ENCODE results near the gene GEMIN7.

GEMIN7 gene

DNA sequence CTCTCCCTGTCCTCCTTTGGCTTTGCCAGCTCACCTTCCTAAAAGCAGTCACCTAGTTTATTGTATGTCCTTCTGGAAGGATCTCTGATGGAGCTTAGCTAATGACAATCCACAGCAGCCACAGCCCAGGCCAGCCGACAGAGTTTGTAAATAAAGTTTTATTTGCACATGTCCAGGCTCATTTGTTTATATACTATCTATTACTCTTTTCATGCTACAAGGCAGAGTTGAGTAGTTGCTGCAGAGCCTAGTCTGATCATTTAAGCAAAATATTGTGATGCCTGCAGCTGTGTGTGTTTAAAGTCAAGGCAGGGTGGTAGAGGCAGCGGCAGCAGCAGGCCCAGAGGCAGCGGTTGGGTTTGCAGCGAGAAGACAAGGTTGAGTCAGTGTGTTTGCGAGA, 49.1 kb downstream of the GEMIN7 start:
- Histone ChIP-seq H3K9me3 (ENCODE audit: insufficient read depth, low read length) (no peaks in the 10 kb centered on the region), H3K79me2 (ENCODE audit: insufficient read depth, low read length) (peaks cover 35% of the 10 kb centered on the region), H3K9me2 (replicated peaks; ENCODE audit: insufficient read depth, low read length) (no peaks in the 10 kb centered on the region), H3K9ac (ENCODE audit: low read length) (no peak overlapping the region), H3K4me2 (ENCODE audit: low read depth, low read length, poor library complexity, severe bottlenecking) (no peak overlapping the region), H3K27ac (ENCODE audit: low read depth, low read length) (no peak overlapping the region), H3K36me3 (ENCODE audit: low read length) (no peaks in the 10 kb centered on the region), H4K20me1 (ENCODE audit: low read depth, low read length) (no peaks in the 10 kb centered on the region; the same call in 1 of the 2 replicates), H3F3A (ENCODE audit: insufficient read depth) (no peaks in the 10 kb centered on the region), H2AFZ (ENCODE audit: low read depth, low read length, severe bottlenecking) (no peak overlapping the region), H3K4me3 (ENCODE audit: insufficient read depth, low read length, poor library complexity, severe bottlenecking) (no peak overlapping the region), H3K27me3 (ENCODE audit: low read length) (no peaks in the 10 kb centered on the region)
- TF ChIP-seq EZH2phosphoT487 (conservative IDR thresholded peaks at IDR 0.05; ENCODE audit: low read length) (no peak), CTCF (IDR thresholded peaks at IDR 0.05; ENCODE audit: insufficient read depth, low read length, poor library complexity, severe bottlenecking) (no peak)

- Histone ChIP-seq H2AFZ (ENCODE audit: low read depth, low read length, severe bottlenecking) (no peak overlapping the region), H3K36me3 (ENCODE audit: low read length) (no peaks in the 10 kb centered on the region), H3K9ac (ENCODE audit: low read length) (no peak overlapping the region), H4K20me1 (ENCODE audit: low read depth, low read length) (no peaks in the 10 kb centered on the region; the same call in 1 of the 2 replicates), H3K79me2 (ENCODE audit: insufficient read depth, low read length) (peaks cover 31% of the 10 kb centered on the region), H3K4me3 (ENCODE audit: insufficient read depth, low read length, poor library complexity, severe bottlenecking) (no peak overlapping the region), H3F3A (ENCODE audit: insufficient read depth) (no peaks in the 10 kb centered on the region), H3K27me3 (ENCODE audit: low read length) (no peaks in the 10 kb centered on the region), H3K9me3 (ENCODE audit: insufficient read depth, low read length) (no peaks in the 10 kb centered on the region), H3K27ac (ENCODE audit: low read depth, low read length) (no peak overlapping the region), H3K9me2 (replicated peaks; ENCODE audit: insufficient read depth, low read length) (no peaks in the 10 kb centered on the region), H3K4me2 (ENCODE audit: low read depth, low read length, poor library complexity, severe bottlenecking) (no peak overlapping the region)
- TF ChIP-seq CTCF (IDR thresholded peaks at IDR 0.05; ENCODE audit: insufficient read depth, low read length, poor library complexity, severe bottlenecking) (no peak), EZH2phosphoT487 (conservative IDR thresholded peaks at IDR 0.05; ENCODE audit: low read length) (no peak)
These were observed 49.7 kb downstream of the GEMIN7 start for GRCh38 chr19:45128806-45129205.

DNA sequence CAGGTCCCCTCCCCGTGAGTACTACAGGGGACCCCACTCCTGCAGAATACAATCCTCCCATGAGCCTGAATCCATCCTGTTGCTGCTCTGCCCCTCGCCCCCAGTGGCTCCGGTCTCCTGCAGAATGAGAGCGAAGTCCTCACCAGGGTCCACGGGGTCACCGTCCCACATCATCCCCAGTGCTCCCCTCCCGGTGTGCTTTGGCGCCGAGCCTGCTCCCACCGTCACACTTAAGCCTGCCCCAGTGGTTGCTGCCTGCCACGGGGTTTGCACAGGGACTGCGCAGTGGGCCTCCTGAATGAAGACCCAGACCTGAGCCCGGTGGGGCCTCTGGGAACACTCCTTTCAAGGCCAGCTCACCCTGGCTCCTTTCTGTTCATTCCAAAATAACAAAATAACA, 51.2 kb downstream of the GEMIN7 start:
- Histone ChIP-seq H3K79me2 (ENCODE audit: insufficient read depth, low read length) (peaks cover 26% of the 10 kb centered on the region), H3K27ac (ENCODE audit: low read depth, low read length) (no peak overlapping the region), H3K4me3 (ENCODE audit: insufficient read depth, low read length, poor library complexity, severe bottlenecking) (no peak overlapping the region), H3K4me2 (ENCODE audit: low read depth, low read length, poor library complexity, severe bottlenecking) (no peak overlapping the region), H3K36me3 (ENCODE audit: low read length) (no peaks in the 10 kb centered on the region), H3K27me3 (ENCODE audit: low read length) (no peaks in the 10 kb centered on the region), H4K20me1 (ENCODE audit: low read depth, low read length) (no peaks in the 10 kb centered on the region; the same call in 1 of the 2 replicates), H3F3A (ENCODE audit: insufficient read depth) (no peaks in the 10 kb centered on the region), H2AFZ (ENCODE audit: low read depth, low read length, severe bottlenecking) (no peak overlapping the region), H3K9me2 (replicated peaks; ENCODE audit: insufficient read depth, low read length) (no peaks in the 10 kb centered on the region), H3K9me3 (ENCODE audit: insufficient read depth, low read length) (no peaks in the 10 kb centered on the region), H3K9ac (ENCODE audit: low read length) (no peak overlapping the region)
- TF ChIP-seq EZH2phosphoT487 (conservative IDR thresholded peaks at IDR 0.05; ENCODE audit: low read length) (no peak), CTCF (IDR thresholded peaks at IDR 0.05; ENCODE audit: insufficient read depth, low read length, poor library complexity, severe bottlenecking) (no peak)

All from SU-DHL-6 (cell line).